Stimulated activated effector memory CD8-positive, alpha-beta T cell treated with anti-CD3 and anti-CD28 coated beads, Interleukin-12 subunit alpha, Interleukin-12 subunit beta, amount 100 ng/mL, for 72 hours (primary cell): ENCODE data around the gene URB2.

Experiments used
- ATAC-seq: fragments of 150-1000 bp; cut with Tn5 transposase; 2 replicates; pipeline ENCODE4 v1.10.0; 2021
- DNase-seq, 2 donors: peaks; one replicate each; pipeline ENCODE4 v3.0.0; 2021 to 2022; ENCODE audit warnings: low spot score in 2 of 2
- H3K27ac Mint-ChIP-seq: one replicate; pipeline ENCODE4 v1.8.0; 2022; ENCODE audit warnings: mild to moderate bottlenecking, mixed read lengths
- H3K36me3 Mint-ChIP-seq: one replicate; pipeline ENCODE4 v1.8.0; 2022; ENCODE audit warnings: mild to moderate bottlenecking, mixed read lengths
- H3K4me1 Mint-ChIP-seq: one replicate; pipeline ENCODE4 v1.8.0; 2022; ENCODE audit warnings: mixed read lengths
- H3K4me3 Mint-ChIP-seq: one replicate; pipeline ENCODE4 v1.8.0; 2022; ENCODE audit warnings: mild to moderate bottlenecking, mixed read lengths
- H3K9me3 Mint-ChIP-seq: one replicate; pipeline ENCODE4 v1.8.0; 2022; ENCODE audit warnings: mixed read lengths

The URB2 gene

GRCh38 chr1:229624521-229625070 lies 1.5 kb upstream of the URB2 start:
- no peak for ATAC-seq

GRCh38 chr1:229625071-229625914 lies 754 bp upstream of the URB2 start:
- ATAC-seq: peak; percentile 58
- DNase-seq: peak; percentile 28 to 75
- Mint-ChIP-seq H3K4me1 (peaks cover 59% of the 10 kb centered on the region), H3K4me3 (peak overlapping the region; percentile 89), H3K36me3 (peaks cover 42% of the 10 kb centered on the region), H3K27ac (peak overlapping the region; percentile 74), H3K9me3 (no peaks in the 10 kb centered on the region)

More at GRCh38 chr1:229624521-229625070, 1.5 kb upstream of the URB2 start:
- H3K36me3 Mint-ChIP-seq: peaks cover 36% of the 10 kb centered on the region
- no peaks in the 10 kb centered on the region for H3K9me3 Mint-ChIP-seq
- peaks cover 66% of the 10 kb centered on the region for H3K4me1 Mint-ChIP-seq
- H3K27ac Mint-ChIP-seq: peak overlapping the region; percentile 74
- peak overlapping the region; percentile 89 for H3K4me3 Mint-ChIP-seq
- no peak for DNase-seq

GRCh38 chr1:229627003-229627402 lies 956 bp downstream of the URB2 start:
- Mint-ChIP-seq H3K4me3 (peak overlapping the region; percentile 96), H3K27ac (peak overlapping the region; percentile 93), H3K36me3 (peaks cover 45% of the 10 kb centered on the region), H3K9me3 (no peaks in the 10 kb centered on the region), H3K4me1 (peaks cover 46% of the 10 kb centered on the region)
- DNase-seq (no peak), ATAC-seq (no peak)

GRCh38 chr1:229629261-229629660 lies 3.2 kb downstream of the URB2 start:
- Mint-ChIP-seq H3K36me3 (peaks cover 60% of the 10 kb centered on the region), H3K4me3 (no peak overlapping the region), H3K27ac (no peak overlapping the region), H3K4me1 (peaks cover 29% of the 10 kb centered on the region), H3K9me3 (no peaks in the 10 kb centered on the region)
- DNase-seq (no peak), ATAC-seq (no peak)

GRCh38 chr1:229631148-229631547 lies 5.1 kb downstream of the URB2 start:
- no peak overlapping the region for H3K27ac Mint-ChIP-seq

GRCh38 chr1:229631966-229632365 lies 5.9 kb downstream of the URB2 start:
- no peak for ATAC-seq
- no peaks in the 10 kb centered on the region for H3K9me3 Mint-ChIP-seq
- H3K4me1 Mint-ChIP-seq: peaks cover 13% of the 10 kb centered on the region
- H3K4me3 Mint-ChIP-seq: no peak overlapping the region
- H3K27ac Mint-ChIP-seq: no peak overlapping the region
- no peak for DNase-seq
- H3K36me3 Mint-ChIP-seq: peaks cover 71% of the 10 kb centered on the region

More at GRCh38 chr1:229631148-229631547, 5.1 kb downstream of the URB2 start:
- DNase-seq: no peak
- peaks cover 70% of the 10 kb centered on the region for H3K36me3 Mint-ChIP-seq
- H3K4me1 Mint-ChIP-seq: peaks cover 19% of the 10 kb centered on the region
- H3K4me3 Mint-ChIP-seq: no peak overlapping the region
- ATAC-seq: no peak
- no peaks in the 10 kb centered on the region for H3K9me3 Mint-ChIP-seq

GRCh38 chr1:229636042-229636441 lies 10.0 kb downstream of the URB2 start:
- Mint-ChIP-seq H3K27ac (no peak overlapping the region), H3K4me3 (no peak overlapping the region), H3K4me1 (no peaks in the 10 kb centered on the region), H3K9me3 (no peaks in the 10 kb centered on the region), H3K36me3 (peaks cover 90% of the 10 kb centered on the region)
- DNase-seq (no peak), ATAC-seq (no peak)

- H3K27ac Mint-ChIP-seq: no peak overlapping the region
- no peak overlapping the region for H3K4me3 Mint-ChIP-seq
- no peak for ATAC-seq
- DNase-seq: no peak
- no peaks in the 10 kb centered on the region for H3K9me3 Mint-ChIP-seq
- peaks cover 7% of the 10 kb centered on the region for H3K4me1 Mint-ChIP-seq
- peaks cover 89% of the 10 kb centered on the region for H3K36me3 Mint-ChIP-seq
Observed at GRCh38 chr1:229637746-229638145, 11.7 kb downstream of the URB2 start.

GRCh38 chr1:229640455-229640854 lies 14.4 kb downstream of the URB2 start:
- Mint-ChIP-seq H3K4me1 (peaks cover 7% of the 10 kb centered on the region), H3K27ac (no peak overlapping the region), H3K4me3 (no peak overlapping the region), H3K36me3 (peaks cover 84% of the 10 kb centered on the region), H3K9me3 (no peaks in the 10 kb centered on the region)
- ATAC-seq (no peak), DNase-seq (no peak)

GRCh38 chr1:229641306-229641705 lies 15.3 kb downstream of the URB2 start:
- Mint-ChIP-seq H3K4me3 (no peak overlapping the region), H3K9me3 (no peaks in the 10 kb centered on the region), H3K4me1 (peaks cover 7% of the 10 kb centered on the region), H3K27ac (no peak overlapping the region), H3K36me3 (peaks cover 84% of the 10 kb centered on the region)
- DNase-seq: no peak
- ATAC-seq: no peak

GRCh38 chr1:229642376-229642775 lies 16.3 kb downstream of the URB2 start:
- peaks cover 7% of the 10 kb centered on the region for H3K4me1 Mint-ChIP-seq
- H3K27ac Mint-ChIP-seq: peak overlapping the region; percentile 69
- H3K36me3 Mint-ChIP-seq: peaks cover 84% of the 10 kb centered on the region
- no peak for DNase-seq
- H3K4me3 Mint-ChIP-seq: no peak overlapping the region
- no peaks in the 10 kb centered on the region for H3K9me3 Mint-ChIP-seq
- ATAC-seq: no peak

GRCh38 chr1:229642970-229643369 lies 16.9 kb downstream of the URB2 start:
- Mint-ChIP-seq H3K4me1 (peaks cover 7% of the 10 kb centered on the region), H3K36me3 (peaks cover 84% of the 10 kb centered on the region), H3K27ac (no peak overlapping the region), H3K4me3 (no peak overlapping the region), H3K9me3 (no peaks in the 10 kb centered on the region)
- ATAC-seq (no peak), DNase-seq (no peak)

GRCh38 chr1:229643996-229644745 lies 18.1 kb downstream of the URB2 start:
- no peak overlapping the region for H3K4me3 Mint-ChIP-seq
- no peaks in the 10 kb centered on the region for H3K9me3 Mint-ChIP-seq
- peaks cover 7% of the 10 kb centered on the region for H3K4me1 Mint-ChIP-seq
- peak overlapping the region; percentile 79 for H3K27ac Mint-ChIP-seq
- no peak for DNase-seq
- peaks cover 84% of the 10 kb centered on the region for H3K36me3 Mint-ChIP-seq
- no peak for ATAC-seq

GRCh38 chr1:229645324-229645993 lies 19.4 kb downstream of the URB2 start:
- DNase-seq (no peak), ATAC-seq (no peak)
- Mint-ChIP-seq H3K9me3 (no peaks in the 10 kb centered on the region), H3K4me1 (peaks cover 7% of the 10 kb centered on the region), H3K36me3 (peaks cover 84% of the 10 kb centered on the region), H3K27ac (no peak overlapping the region), H3K4me3 (no peak overlapping the region)

- no peaks in the 10 kb centered on the region for H3K9me3 Mint-ChIP-seq
- H3K36me3 Mint-ChIP-seq: peaks cover 100% of the 10 kb centered on the region
- H3K27ac Mint-ChIP-seq: no peak overlapping the region
- no peaks in the 10 kb centered on the region for H3K4me1 Mint-ChIP-seq
- DNase-seq (no peak), ATAC-seq (no peak)
- H3K4me3 Mint-ChIP-seq: no peak overlapping the region
Observed at GRCh38 chr1:229648406-229648805, 22.4 kb downstream of the URB2 start.
